IMR-90 (cell line): Measurements from ENCODE around the gene OSBPL2. TPM values are rescaled to one million over a fixed set of nuclear protein-coding genes. Genes with fewer than 3 reads are reported as not detected.

Experiments
- ATAC-seq: fragments of 200-7000 bp; cut with Tn5 transposase; 2 replicates; pipeline ENCODE4 v1.9.1; 2020; ENCODE audit warnings: low read depth, mild to moderate bottlenecking, moderate library complexity
- BruUV-seq: library from RNA; stranded (reverse); fragments of 400-500 nt; replicated peaks from 2 replicates; lab custom pipeline; 2021; lab: Mats Ljungman, UMichigan
- CTCF ChIA-PET: fragments of 300-600 bp; formaldehyde crosslinking; extraction: SDS; loops from one replicate; lab custom pipeline; 2021; ENCODE audit warnings: antibody characterized with exemption; lab: Yijun Ruan, JAX
- POLR2A ChIA-PET: fragments of 300-600 bp; sonication (Branson Sonifier 250); formaldehyde crosslinking; loops from one replicate; lab custom pipeline; 2022; ENCODE audit warnings: antibody characterized with exemption; ENCODE audit not compliant: unreplicated experiment; lab: Charles Lee
- DNase-seq: peaks from one replicate; pipeline ENCODE4 v3.0.0; 2013
- H2AFZ ChIP-seq: replicated peaks from 2 replicates; pipeline ENCODE3; 2013; ENCODE audit warnings: low read length, mild to moderate bottlenecking; ENCODE audit not compliant: poor library complexity
- H2AK5ac ChIP-seq: 2 replicates; pipeline ENCODE4 v1.6.1; 2013; ENCODE audit warnings: low read depth, low read length, inconsistent platforms
- H2AK9ac ChIP-seq: replicated peaks from 2 replicates; pipeline ENCODE3; 2013; ENCODE audit warnings: mild to moderate bottlenecking, low read depth, low read length, moderate library complexity; ENCODE audit not compliant: poor library complexity
- H2BK120ac ChIP-seq: 2 replicates; pipeline ENCODE4 v1.6.1; 2013; ENCODE audit warnings: low read depth, low read length, inconsistent platforms
- H2BK15ac ChIP-seq: 3 replicates; pipeline ENCODE4 v1.6.1; 2013; ENCODE audit warnings: low read depth, low read length, inconsistent platforms
- H2BK20ac ChIP-seq: 2 replicates; pipeline ENCODE4 v1.6.1; 2013; ENCODE audit warnings: low read depth, mild to moderate bottlenecking, inconsistent platforms, low read length, moderate library complexity
- H2BK5ac ChIP-seq: 2 replicates; pipeline ENCODE4 v1.6.1; 2013; ENCODE audit warnings: mild to moderate bottlenecking, low read depth, low read length, inconsistent platforms; ENCODE audit not compliant: poor library complexity, severe bottlenecking
- H3K14ac ChIP-seq: replicated peaks from 2 replicates; pipeline ENCODE4 v1.6.1; 2013; ENCODE audit warnings: low read depth, low read length, inconsistent platforms
- H3K18ac ChIP-seq: 2 replicates; pipeline ENCODE4 v1.6.1; 2013; ENCODE audit warnings: low read depth, low read length, control low read depth
- H3K23ac ChIP-seq: 2 replicates; pipeline ENCODE4 v1.6.1; 2013; ENCODE audit warnings: low read depth, low read length, inconsistent platforms
- H3K27ac ChIP-seq: 2 replicates; pipeline ENCODE4 v1.5.1; 2013; ENCODE audit warnings: mild to moderate bottlenecking, control low read depth, low read length; ENCODE audit not compliant: insufficient read depth
- H3K27me3 ChIP-seq: 2 replicates; pipeline ENCODE4 v1.6.1; 2013; ENCODE audit warnings: low read length; ENCODE audit not compliant: control insufficient read depth, insufficient read depth
- H3K36me3 ChIP-seq: 2 replicates; pipeline ENCODE4 v1.6.1; 2013; ENCODE audit warnings: low read length, mixed read lengths; ENCODE audit not compliant: control insufficient read depth, insufficient read depth
- H3K4ac ChIP-seq: 2 replicates; pipeline ENCODE4 v1.6.1; 2013; ENCODE audit warnings: low read depth, low read length, inconsistent platforms
- H3K4me1 ChIP-seq: 2 replicates; pipeline ENCODE4 v1.6.1; 2013; ENCODE audit warnings: low read length, mixed read lengths; ENCODE audit not compliant: control insufficient read depth, insufficient read depth
- H3K4me2 ChIP-seq: 2 replicates; pipeline ENCODE4 v1.6.1; 2013; ENCODE audit warnings: low read depth, mild to moderate bottlenecking, control low read depth, low read length, moderate library complexity
- H3K4me3 ChIP-seq: 2 replicates; pipeline ENCODE4 v1.5.1; 2013; ENCODE audit warnings: low read depth, mild to moderate bottlenecking, control low read depth, low read length, moderate library complexity; ENCODE audit not compliant: insufficient read depth
- H3K56ac ChIP-seq: 2 replicates; pipeline ENCODE4 v1.6.1; 2013; ENCODE audit warnings: low read length, inconsistent platforms; ENCODE audit not compliant: insufficient read depth; ENCODE audit errors: extremely low read depth
- H3K79me1 ChIP-seq, 2 experiments: 2 replicates each; pipeline ENCODE4 v1.6.1; 2013; ENCODE audit warnings: low read length in 2 of 2, inconsistent platforms in 1 of 2, low read depth in 1 of 2
- H3K9ac ChIP-seq: 2 replicates; pipeline ENCODE4 v1.6.1; 2013; ENCODE audit warnings: low read depth, low read length, control low read depth
- H3K9me1 ChIP-seq: 2 replicates; pipeline ENCODE4 v1.6.1; 2013; ENCODE audit warnings: low read length, inconsistent platforms; ENCODE audit not compliant: insufficient read depth
- H3K9me3 ChIP-seq: 2 replicates; pipeline ENCODE4 v1.6.1; 2013; ENCODE audit warnings: low read length; ENCODE audit not compliant: control insufficient read depth, insufficient read depth
- H4K20me1 ChIP-seq: 2 replicates; pipeline ENCODE4 v1.6.1; 2013; ENCODE audit warnings: low read length, inconsistent platforms; ENCODE audit not compliant: insufficient read depth
- H4K5ac ChIP-seq: 2 replicates; pipeline ENCODE4 v1.6.1; 2013; ENCODE audit warnings: mild to moderate bottlenecking, low read depth, low read length, control low read depth
- H4K8ac ChIP-seq, 2 experiments: 2 replicates each; pipeline ENCODE4 v1.6.1; 2013; ENCODE audit warnings: low read depth in 2 of 2, low read length in 2 of 2, control low read depth in 1 of 2, inconsistent platforms in 1 of 2
- H4K91ac ChIP-seq: 2 replicates; pipeline ENCODE4 v1.6.1; 2013; ENCODE audit warnings: low read depth, low read length, inconsistent platforms; ENCODE audit not compliant: insufficient read depth
- CHD1 ChIP-seq: IDR thresholded peaks from 2 replicates; pipeline ENCODE4 v1.6.1; 2012; ENCODE audit warnings: low read depth, low read length, improper control_type of control experiment
- MXI1 ChIP-seq: IDR thresholded peaks from 2 replicates; pipeline ENCODE4 v1.6.1; 2012; ENCODE audit warnings: low read depth, mild to moderate bottlenecking, low read length, moderate library complexity, borderline replicate concordance
- POLR2A ChIP-seq: IDR thresholded peaks from 2 replicates; pipeline ENCODE4 v1.6.1; 2012; ENCODE audit warnings: mild to moderate bottlenecking, low read depth, low read length
- RAD21 ChIP-seq: IDR thresholded peaks from 2 replicates; pipeline ENCODE4 v1.6.1; 2012; ENCODE audit warnings: low read length, improper control_type of control experiment
- RCOR1 ChIP-seq: IDR thresholded peaks from 2 replicates; pipeline ENCODE4 v1.6.1; 2012; ENCODE audit warnings: mild to moderate bottlenecking, low read length, improper control_type of control experiment; ENCODE audit not compliant: insufficient replicate concordance
- SMC3 ChIP-seq: fragments of 150-350 bp; IDR thresholded peaks from 2 replicates; pipeline ENCODE4 v1.6.1; 2016; ENCODE audit warnings: low read depth, mild to moderate bottlenecking, antibody characterized with exemption, low read length, moderate library complexity
- WGBS, 2 experiments: methylation state at CpG; one replicate each; pipeline versions ENCODE4 v1.1.5 to v1.1.7; 2013; ENCODE audit warnings: missing lambda C conversion rate in 2 of 2; ENCODE audit not compliant: insufficient read length in 1 of 2; ENCODE audit errors: extremely low coverage in 2 of 2; 5-methylcytosine and 5-hydroxymethylcytosine counted together
- dilution Hi-C: fragments of 300-500 bp; cut with HindIII; formaldehyde crosslinking; loops from one replicate; pipeline ENCODE4 v1.14.3; 2018; ENCODE audit warnings: low sequenced_read_pairs; ENCODE audit not compliant: unreplicated experiment
- in situ Hi-C: fragments of 300-500 bp; cut with MboI; formaldehyde crosslinking; loops from 3 replicates; pipeline ENCODE4 v1.14.3; 2019; ENCODE audit warnings: low sequenced_read_pairs, inconsistent platforms, mixed read lengths
- intact Hi-C: fragments of 100-400 bp; cut with micrococcal nuclease; formaldehyde crosslinking; loops from 2 replicates; pipeline ENCODE4 v1.10.0; 2022
- polyA plus RNA-seq, 3 experiments: library from polyadenylated mRNA; depleted of rRNA; stranded (reverse); fragments of >200 nt; gene quantifications; 2 replicates each; pipeline ENCODE4 v1.2.3, GENCODE V29; 2012; ENCODE audit warnings: low replicate concordance in 1 of 3
- total RNA-seq: library from RNA; depleted of rRNA; stranded (reverse); fragments of >200 nt; gene quantifications from 2 replicates; pipeline ENCODE4 v1.2.3, GENCODE V29; 2012

Gene OSBPL2
- total and polyA plus RNA-seq, 2 of the 4 experiments (the other 2 are of a cell fraction): 19.3 to 27.6 TPM

DNA sequence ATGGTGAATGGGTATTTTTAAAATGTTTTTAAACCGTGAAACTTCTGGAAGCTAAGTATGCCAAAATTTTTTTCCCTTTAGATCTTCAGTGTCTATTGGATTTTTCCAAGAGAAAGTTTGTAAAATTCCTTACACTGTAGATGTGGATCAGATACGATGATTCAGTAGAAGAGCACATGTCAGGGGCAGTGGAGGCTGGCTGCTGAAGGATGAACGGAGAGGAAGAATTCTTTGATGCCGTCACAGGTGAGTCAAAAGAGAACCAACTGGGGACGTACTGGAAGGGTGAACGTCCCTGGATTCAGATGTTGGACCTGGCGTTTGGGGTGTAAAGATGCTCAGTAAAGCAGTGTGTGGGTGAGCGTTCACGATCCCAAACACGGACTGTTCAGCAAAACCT is 17.7 kb downstream of the OSBPL2 start:
- Histone ChIP-seq H3K23ac (no peak overlapping the region), H4K8ac (no peak overlapping the region), H3K9ac (no peak overlapping the region), H2BK20ac (no peak overlapping the region), H2BK15ac (no peak overlapping the region), H2AK5ac (no peak overlapping the region), H3K4me1 (peaks cover 8% of the 10 kb centered on the region; the same call in 1 of the 2 replicates), H3K9me3 (no peaks in the 10 kb centered on the region), H3K27me3 (no peaks in the 10 kb centered on the region), H3K18ac (no peak overlapping the region), H3K14ac (no peak overlapping the region), H2AK9ac (no peak overlapping the region), H3K4me3 (no peak overlapping the region), H3K79me1 (peaks cover 31 to 79% of the 10 kb centered on the region in 2 experiments), H3K56ac (no peak overlapping the region), H4K5ac (no peak overlapping the region), H3K36me3 (peaks cover 27% of the 10 kb centered on the region), H3K27ac (no peak overlapping the region), H4K91ac (no peak overlapping the region), H3K4ac (no peak overlapping the region), H2BK120ac (no peak overlapping the region), H2BK5ac (no peak overlapping the region), H4K20me1 (peaks cover 85% of the 10 kb centered on the region), H3K9me1 (peaks cover 24% of the 10 kb centered on the region), H2AFZ (no peak overlapping the region), H3K4me2 (no peak overlapping the region)
- BruUV-seq: no TSS peak
- ATAC-seq: no peak
- WGBS, 2 experiments: 94 to 100% methylated on average over 1 to 8 of the region's 10 CpGs
- TF ChIP-seq RAD21: no peak
- TF ChIP-seq SMC3: no peak
- TF ChIP-seq CHD1: no peak
- no peak for TF ChIP-seq MXI1
- no peak for TF ChIP-seq RCOR1
- TF ChIP-seq POLR2A: no peak
- POLR2A ChIA-PET: no interaction called here
- dilution Hi-C loops (no loop called here), in situ Hi-C loops (no loop called here), intact Hi-C loops (loop anchor here (5.0 to 10.0 kb wide), 2 partner anchors 71 to 244 kb away; partner anchors contain the start of gene MTG2)
- no peak for DNase-seq
- CTCF ChIA-PET: no interaction called here
